ENCODE measurements around the gene AHSG.

The AHSG gene

DNA sequence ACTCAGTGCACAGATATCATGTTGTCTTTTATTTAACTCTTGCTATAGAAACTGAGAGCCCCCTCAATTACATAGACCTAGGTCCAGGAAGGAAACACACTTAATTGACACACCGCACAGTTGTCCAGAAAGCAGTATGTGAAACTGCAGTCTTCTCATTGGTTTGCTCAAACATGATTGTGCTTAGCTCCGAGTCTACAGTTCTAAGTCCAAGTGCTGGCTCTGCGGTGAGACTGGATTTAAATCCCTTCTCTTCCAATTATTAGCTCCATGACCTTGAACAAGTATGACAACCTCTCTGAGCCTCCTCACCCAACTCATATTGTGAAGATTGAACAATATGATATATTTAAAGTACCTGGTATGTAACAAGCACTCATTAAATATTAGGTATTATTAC is 19.0 kb upstream of the AHSG start:
- no peak for DNase-seq (ENCODE audit: low read depth)

DNA sequence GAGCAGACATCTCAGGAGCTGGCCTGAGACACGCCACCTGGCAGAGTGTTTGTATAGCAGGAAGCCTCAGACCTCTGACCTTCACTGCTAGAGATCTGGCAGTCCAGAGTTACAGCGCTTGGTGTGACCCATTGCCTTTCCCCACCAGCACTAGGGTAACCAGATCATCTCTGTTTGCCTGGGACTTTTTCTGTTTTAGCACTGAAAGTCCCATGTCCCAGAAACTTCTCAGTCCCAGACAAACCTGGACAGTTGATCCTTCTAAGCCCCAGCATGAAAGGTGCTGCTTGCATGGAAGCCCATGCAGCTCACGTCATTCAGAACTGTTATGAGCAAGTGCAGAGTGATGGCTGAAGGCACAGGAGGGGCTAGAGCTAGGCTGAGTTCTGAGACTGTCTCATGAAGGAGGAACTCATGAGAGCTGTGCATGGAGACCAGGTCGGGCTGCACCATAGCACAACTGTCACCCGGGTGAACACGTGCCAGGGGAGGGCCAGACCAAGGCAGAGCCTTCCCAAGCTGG is 18.2 kb upstream of the AHSG start:
- DNase-seq (ENCODE audit: low read depth): no peak

DNA sequence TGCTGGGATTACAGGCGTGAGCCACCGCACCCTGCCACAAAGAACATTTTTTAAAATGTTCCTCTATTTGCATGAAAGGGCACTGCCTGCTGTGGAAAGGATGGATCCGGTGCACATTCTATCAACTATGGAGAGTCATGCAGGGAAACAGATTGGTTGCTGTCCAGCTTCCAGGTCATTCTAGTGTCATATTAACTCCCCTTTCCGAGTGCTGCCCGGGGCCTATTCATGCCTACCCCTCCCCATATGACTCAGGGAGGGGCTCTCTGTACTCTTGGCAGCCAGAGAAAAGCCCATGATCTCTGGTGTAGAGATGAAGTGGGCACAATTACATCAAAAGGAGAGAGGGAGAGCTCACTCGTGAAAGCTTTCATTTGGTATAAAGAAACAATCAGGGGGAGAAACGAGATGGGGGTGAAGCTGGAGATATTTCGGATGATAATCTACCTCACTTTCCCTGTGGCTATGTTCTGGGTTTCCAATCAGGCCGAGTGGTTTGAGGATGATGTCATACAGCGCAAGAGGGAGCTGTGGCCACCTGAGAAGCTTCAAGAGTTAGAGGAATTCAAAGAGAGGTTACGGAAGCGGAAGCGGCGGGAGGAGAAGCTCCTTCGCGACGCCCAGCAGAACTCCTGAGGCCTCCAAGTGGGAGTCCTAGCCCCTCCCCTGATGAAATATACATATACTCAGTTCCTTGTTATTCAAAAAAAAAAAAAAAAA is 16.1 kb upstream of the AHSG start:
- no peak for DNase-seq (ENCODE audit: low read depth)

DNA sequence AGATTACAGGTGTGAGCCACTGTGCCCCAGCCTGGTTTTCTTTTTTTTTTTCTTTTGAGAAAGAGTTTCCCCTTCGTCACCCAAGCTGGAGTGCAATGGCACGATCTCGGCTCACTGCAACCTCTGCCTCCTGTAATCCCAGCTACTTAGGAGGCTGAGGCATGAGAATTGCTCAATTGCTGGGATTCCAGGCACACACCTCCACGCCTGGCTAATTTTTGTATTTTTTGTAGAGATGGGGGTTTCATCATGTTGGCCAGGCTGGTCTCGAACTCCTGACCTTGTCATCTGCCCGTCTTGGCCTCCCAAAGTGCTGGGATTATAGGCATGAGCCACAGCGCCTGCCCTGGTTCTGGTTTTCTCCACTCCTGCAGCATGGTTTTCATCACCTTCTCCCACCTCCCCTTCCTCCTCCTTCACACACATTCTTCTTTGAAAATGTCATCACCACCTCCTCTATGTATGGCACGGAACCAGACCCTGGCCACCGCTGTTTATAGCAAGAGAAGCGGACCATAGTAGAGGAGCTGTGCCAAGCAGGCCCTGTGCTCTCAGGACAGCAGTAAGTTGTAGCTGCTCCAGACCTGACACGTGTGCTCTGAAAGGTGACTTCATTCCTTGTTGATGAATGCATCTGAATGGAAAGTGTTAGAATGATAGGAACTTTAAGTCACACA is 14.6 kb upstream of the AHSG start:
- DNase-seq (ENCODE audit: low read depth): no peak

DNA sequence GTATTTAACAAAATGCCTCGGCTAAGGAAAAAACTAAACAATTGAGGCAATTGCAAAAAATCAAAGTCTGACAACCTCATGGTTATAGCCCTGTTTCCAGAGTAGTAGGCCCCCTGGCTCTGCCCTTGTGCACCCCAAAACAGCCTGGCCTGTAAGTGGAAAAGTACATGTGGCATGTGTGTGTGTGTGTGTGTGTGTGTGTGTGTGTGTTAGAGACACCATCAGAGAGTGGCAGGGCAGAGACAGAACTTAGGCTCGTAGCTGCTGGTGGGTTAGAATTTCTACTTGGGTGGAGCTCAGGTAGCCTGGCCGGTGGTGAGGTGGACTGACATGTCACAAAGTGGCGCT is 14.1 kb upstream of the AHSG start:
- DNase-seq (ENCODE audit: low read depth): no peak

DNA sequence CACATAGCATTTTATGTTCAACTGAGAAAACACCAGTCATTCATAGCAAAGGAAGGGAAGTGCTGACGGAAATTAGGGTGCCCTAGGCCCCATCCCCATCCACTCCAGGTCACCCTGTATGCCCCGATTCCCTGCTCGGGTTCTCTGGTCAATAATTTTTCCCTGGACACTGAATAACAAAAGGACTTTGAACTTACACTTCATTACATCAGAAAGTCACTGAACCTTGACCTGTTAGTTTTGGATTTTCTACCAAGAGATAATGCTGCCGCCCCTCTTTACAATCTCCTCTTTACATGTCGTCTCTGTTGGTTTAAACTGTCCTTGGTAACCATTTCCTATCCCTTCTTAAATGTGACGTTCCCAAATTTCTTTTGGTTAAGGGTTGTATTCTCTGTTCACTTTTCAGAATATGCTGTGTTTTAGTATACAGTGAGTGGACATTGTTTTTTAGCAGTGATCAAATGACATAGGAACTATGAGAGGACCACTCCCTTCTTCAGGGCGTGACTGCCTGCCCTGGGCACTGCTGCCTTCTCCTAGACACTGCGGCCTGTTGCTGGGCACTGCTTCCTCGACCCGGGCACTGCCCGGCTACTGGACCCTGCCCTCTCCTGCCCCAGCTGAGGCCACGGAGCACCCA is 13.6 kb upstream of the AHSG start:
- no peak for DNase-seq (ENCODE audit: low read depth)

DNA sequence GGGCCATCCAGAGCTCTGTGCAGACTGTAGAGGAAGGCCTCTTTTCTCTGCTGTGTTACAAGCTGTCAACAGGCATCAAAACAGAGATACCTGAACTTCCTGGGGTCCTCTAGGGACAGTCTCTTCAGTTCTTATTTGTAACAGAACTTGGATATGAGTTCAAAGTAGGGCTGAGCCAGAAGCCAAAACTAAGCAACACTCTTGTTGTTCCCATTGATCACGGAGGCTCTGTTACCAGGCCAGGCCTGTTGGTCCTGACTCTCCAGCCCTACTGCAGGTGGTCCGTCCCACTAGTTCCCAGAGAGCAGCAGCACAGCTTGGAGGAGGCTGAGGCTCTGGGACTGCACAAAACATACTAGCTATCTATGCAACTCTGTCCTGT is 13.1 kb upstream of the AHSG start:
- DNase-seq (ENCODE audit: low read depth): no peak

DNA sequence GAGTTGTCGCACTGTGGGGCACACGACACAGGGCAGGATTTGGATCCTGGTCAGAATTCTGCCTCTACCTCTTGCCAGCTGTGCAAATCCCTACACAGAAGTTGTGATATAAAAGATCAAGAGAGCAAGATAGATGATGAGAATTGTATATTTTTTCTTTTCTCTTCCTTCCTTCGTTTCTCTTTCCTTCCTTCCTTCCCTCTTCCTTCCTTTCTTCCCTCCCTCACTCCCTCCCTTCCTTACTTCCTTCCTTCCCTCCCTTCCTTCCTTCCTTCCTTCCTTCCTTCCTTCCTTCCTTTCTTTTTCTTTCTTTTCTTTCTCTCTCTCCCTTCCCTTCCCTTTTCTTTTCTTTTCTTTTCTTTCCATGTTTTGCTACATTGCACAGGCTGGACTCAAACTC is 12.0 kb upstream of the AHSG start:
- DNase-seq (ENCODE audit: low read depth): no peak

DNA sequence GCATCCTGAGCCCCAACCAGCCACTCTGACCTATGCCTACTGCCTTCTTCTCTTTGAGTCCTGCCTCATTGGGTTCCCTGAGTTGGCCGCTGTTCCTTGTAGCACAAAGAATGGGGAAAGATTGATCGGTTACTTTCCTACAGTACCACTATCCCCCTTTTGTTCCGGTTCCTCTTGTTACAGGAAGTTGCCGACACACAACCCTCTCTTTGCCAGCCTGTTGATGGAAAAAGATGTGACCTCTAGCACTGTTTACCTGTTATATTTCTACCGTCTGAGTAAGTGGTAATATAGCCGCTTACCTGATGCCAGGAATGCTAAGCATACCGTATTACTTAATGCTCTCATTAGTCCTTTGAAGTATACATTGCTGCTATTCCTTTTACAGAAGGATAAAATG is 9.7 kb upstream of the AHSG start:
- DNase-seq (ENCODE audit: low read depth): no peak

DNA sequence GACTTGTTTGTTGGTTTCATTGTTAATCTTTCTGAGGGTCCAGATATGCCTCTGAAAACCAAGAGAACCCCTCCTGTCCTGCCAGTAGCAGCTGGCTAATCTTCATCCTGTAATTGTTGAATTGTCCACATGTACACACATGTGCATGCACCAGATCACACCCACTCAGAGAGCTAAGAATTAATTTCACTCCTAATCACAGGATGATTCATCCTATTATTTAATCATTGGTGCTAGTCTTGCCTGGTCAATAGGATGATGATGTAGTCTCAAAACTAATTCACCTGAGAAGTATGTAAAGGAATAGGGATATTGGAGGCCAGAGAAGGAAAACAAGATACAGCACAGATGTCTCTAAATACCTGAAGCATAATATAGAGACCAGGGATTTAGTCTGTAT is 7.8 kb upstream of the AHSG start:
- no peak for DNase-seq (ENCODE audit: low read depth)

DNA sequence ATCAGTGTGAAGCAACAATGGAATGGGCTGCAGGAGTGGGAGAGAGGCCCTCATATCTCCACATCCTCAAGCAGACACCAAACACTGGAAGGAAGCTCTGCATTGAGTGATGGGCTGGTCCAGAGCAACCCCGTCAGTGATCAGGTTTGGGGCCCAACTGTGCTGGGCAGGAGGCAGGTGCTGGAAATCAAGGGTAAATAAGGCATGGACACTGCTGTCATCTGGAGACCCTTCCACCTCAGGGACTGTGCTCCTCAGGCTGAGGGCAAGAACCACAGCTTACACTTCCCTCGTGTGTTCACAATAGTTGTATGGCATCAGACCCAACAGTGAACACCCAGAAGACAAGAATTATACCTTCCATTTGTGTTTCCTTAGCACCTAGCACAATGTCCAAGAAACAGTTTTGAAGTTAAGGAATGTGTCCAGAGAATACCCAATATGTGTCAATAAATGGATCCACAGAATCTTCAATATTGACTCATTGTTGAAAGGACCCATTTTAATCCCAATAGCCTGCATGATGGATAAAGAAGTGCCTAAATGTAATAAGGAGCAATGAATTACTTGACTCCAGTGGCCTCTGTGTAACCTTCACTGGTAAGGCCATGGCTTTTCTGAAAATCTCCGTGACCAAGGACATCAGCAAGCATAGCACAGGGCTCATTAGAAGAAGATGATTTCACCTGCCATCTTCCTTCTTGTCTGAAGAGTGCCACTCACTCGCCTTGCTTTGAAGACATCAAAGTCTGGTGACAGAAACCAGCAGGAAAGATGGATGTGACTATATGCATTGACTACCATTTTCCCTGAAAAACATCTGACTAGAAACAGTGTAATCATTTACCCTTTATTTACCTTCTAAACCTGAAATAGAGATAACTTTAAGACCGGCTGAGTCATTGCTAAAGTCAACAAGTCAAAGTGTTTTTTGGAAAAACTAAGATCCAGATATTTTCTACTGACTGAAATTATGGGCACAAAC is 7.0 kb upstream of the AHSG start:
- no peak for DNase-seq (ENCODE audit: low read depth)

DNA sequence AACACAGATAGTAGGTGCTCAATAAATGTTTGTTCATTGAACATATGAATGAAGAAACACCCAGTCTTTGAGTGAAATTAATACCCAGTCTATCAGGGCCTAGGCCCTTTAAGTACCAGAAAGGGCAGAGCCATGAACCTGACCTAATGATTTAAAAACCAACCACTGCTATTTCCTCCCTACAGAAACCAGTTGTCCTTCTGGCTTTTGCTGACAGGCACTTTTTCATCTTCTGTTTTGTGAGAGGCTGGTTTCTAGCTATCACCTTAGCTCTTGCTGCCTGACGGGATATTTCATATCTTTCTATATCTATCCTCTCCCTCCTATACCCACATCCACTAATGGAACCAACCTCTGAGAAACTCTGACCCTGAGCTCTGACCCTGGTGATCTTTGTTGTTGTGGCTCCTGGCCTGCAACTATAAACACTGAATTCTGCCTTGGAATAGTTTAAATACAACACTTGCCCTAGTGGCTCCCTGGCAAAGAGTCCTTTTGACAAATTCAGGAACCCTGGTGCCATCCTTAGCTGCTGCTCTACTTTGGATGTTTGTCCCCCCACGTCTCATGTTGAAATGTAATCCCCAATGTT is 4.1 kb upstream of the AHSG start:
- no peak for DNase-seq (ENCODE audit: low read depth)

DNA sequence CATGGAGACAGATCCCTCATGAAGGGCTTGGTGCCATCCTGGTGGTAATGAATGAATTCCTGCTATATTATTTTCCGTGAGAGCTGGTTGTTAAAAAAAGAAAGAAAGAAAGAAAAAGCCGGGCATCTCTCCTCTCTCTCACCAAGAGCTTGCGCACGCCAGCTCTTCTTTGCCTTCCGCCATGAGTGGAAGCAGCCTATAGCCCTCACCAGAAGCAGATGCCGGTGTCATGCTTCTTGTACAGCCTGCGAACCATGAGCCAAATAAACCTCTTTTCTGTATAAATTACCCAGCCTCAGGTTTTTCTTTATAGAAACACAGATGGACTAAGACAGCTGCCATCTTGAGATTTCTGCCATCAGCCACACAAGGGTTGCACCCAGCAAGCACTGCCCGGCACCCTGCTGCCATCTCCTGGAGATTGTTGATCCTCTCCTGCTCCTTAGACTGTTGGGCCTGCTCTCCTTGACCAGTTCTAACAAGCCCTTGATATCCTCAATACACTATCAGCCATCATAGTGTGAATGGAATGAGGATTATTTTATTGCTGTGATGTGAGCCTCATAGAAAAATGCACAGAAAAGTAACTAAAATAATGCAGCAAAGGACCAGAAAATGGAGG is 3.5 kb upstream of the AHSG start:
- DNase-seq (ENCODE audit: low read depth): no peak

DNA sequence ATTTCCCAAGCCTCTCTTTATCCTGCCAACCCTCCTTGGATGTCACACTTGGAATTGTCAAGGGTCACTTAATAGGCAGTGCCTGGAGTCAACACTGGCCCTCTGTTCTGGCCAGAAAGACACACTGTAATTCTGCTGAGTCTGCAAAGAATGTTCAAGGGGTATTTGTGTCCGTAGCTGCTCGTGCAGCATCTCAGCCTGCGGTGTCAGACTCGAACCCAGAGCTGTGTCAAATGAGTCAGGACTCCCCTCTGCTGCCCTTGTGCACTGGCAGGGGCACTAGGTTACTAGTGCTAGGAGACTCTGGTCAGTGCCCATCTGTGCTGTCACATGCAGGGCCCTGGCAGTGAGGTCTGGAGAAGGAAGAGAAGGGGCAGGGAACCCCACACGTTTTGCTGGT is 795 bp upstream of the AHSG start:
- no peak for DNase-seq (ENCODE audit: low read depth)

DNA sequence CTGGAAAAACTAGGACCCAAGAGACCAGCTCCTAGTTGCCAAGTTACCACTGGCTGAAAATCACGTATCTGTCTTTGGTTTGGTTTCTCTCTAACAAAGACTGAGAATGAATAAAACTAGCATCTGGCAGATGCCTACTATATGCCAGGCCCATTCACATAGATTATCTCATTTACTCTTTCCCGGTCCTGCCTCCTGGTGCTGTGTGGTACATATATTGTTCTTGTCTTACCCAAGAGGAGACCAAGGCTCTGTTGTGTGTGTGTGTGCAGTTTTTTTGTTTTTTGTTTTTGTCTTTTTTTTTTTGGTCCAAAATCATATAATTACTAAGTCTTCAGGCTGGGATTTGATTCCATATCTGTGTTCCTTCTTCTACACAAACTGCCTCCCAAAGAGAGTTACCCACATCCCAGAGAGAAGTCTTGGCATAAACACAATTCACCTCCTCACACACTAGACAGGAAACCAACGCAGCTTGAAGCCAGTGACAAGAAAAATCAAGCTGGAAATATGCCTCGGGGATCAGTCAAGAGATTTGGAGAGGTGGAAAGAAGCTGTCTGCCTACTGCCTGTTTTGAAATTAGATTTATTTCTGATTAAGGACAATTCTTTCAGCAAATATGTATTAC is 891 bp downstream of the AHSG start:
- no peak for DNase-seq (ENCODE audit: low read depth)

DNA sequence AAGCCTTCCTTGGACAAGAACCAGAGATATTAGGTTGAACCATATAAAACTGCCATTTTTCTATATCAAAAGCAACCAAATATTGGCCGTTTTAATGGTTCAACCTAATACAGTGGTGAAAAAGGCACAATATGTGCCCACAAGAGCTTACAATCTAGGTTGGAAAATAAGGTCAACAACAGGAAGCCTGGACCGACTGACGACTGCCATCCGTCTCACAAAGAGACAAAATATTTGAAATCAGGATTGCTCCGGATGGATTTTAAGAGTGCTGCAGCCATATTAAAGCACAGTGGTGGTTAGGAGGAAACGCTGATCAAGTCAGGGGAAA is 1.4 kb downstream of the AHSG start:
- DNase-seq (ENCODE audit: low read depth): no peak

DNA sequence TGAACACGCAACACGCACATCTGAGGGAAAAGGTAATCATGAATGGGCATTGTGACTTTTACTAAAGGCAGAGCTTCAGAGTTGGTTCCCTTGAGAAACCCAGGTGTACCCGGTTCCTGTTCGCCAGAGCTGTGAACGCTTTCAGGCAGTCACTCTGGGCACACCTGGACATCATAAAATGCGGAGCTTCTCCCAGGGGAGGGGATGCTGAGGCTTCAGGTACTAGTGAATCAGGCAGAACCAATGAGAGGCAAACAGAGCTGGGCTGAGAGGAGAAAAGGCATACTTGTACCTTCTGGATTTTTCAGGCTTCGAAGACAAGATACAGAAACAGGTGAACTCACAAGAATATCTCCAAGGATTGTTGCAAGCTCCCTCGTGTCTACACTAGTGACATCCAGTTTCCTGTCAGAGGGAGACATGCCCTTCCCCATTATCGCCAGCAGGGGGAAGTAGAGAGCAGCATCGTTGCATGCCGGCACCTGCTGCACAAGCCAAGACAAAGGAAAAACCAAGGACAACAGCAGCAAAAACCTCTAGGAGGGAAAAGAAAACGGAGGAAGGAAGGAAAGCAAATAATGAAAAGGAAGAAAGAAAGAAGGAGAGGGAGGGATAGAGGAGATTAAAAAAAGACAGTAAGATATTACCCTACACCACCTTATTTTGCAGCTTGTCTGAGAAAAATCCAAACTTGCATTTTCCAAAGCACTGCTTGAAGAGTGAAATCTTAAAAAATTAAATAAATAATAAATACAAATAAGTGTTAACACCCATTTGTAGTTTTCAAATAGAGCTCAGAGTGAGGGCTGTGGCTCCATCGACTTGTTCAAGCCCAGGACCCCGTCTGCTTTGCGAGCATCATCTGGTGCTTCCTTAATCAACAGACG is 2.0 kb downstream of the AHSG start:
- peak; percentile 58 for DNase-seq (ENCODE audit: low read depth)

DNA sequence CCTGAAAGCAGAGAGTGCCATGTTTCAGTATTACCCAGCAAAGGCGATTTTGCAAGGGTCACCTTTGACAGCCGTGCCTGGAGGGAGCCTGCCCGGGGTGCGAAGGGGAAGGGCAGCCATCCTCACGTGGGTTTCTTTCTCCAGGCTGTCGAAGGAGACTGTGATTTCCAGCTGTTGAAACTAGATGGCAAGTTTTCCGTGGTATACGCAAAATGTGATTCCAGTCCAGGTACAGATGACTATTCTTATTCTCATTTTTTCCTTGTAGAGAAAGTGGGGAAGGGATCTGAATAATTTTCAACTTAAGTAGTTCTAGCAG is 3.4 kb downstream of the AHSG start:
- DNase-seq (ENCODE audit: low read depth): no peak

DNA sequence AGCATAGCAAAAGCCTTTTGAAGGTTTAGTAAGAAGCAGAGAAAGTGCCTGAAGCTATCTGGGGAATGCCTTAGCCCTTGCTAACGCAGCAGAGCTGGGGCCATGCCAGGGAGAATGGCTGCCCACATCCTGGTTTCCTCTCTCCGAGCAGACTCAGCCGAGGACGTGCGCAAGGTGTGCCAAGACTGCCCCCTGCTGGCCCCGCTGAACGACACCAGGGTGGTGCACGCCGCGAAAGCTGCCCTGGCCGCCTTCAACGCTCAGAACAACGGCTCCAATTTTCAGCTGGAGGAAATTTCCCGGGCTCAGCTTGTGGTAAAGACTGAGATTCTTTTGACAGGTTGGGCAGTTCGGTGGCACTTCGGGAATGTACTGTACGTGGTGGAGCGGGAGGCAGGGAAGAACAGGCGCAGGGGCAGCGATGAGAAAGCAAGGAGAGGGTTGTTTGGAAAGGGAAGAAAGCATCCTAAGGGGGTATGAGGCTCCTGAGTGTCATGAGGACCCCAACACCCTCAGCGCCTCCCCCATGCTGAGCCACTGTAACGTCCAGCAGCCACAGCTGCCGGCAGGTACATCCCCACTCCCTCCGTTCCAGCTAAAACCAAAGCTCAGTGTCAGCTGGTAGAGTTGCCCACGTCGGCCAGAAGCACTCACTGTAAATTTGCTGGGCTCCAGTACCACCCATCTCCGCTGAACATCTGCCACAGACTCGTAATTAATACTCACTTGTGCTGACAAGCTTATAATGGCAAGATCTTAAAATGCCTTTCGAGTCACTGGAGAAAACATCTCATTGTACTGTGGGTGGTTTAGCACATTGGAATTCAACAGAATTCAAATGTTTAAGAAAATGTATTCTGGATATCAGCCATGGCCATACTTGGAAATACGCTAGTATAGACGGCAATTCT is 4.4 kb downstream of the AHSG start:
- DNase-seq (ENCODE audit: low read depth): peak; percentile 56
